ENCODE data around the gene LIMCH1.
"Not testable (repeated sequence)": the region's sequence is repeated elsewhere in the genome, so short reads cannot be mapped to it uniquely, and the experiment has no call there.

Gene LIMCH1

GRCh38 chr4:41642746-41643145 is 104.8 kb downstream of the LIMCH1 start:
- H3K4me3 ChIP-seq (ENCODE audit: low read length in 2 of 2); H3K27me3 ChIP-seq (ENCODE audit: control insufficient read depth in 1 of 2, insufficient read depth in 2 of 2, low read length in 2 of 2); H3K36me3 ChIP-seq (ENCODE audit: control insufficient read depth in 2 of 2, insufficient read depth in 2 of 2, low read length in 2 of 2); H3K9ac ChIP-seq (ENCODE audit: low read length in 2 of 2); H3K9me3 ChIP-seq (ENCODE audit: control insufficient read depth in 2 of 2, low read length in 2 of 2); H3K27ac ChIP-seq (ENCODE audit: low read length); H3K4me1 ChIP-seq (ENCODE audit: control insufficient read depth, insufficient read depth, low read length): not testable (repeated sequence)

DNA sequence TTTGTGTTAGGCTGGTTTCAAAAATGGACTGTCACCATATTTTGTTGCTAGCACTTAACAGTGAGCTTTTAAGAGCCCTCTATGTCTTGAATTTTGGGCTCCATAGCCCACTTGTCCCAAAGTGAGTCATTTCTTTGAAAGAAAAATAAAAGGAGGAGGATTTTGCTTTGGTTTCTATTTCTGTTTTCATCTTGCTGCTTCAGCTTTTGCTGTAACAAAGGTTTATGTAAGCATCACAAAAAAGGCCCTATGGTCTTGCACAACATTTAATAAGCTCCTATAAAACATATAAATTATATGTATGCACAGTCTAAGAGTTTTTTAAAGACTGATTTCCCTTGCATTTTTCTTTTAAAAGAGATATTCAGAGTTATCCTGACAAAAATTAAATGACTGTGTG is 105.4 kb downstream of the LIMCH1 start:
- H3K36me3 ChIP-seq (ENCODE audit: control insufficient read depth in 2 of 2, insufficient read depth in 2 of 2, low read length in 2 of 2), result peaks cover 0 to 3% of the 10 kb centered on the region in 2 donors
- H3K9ac ChIP-seq (ENCODE audit: low read length in 2 of 2), result no peak overlapping the region
- H3K4me3 ChIP-seq (ENCODE audit: low read length in 2 of 2), result no peak overlapping the region
- H3K27ac ChIP-seq (ENCODE audit: low read length), result no peak overlapping the region
- no peaks in the 10 kb centered on the region for H3K9me3 ChIP-seq (ENCODE audit: control insufficient read depth in 2 of 2, low read length in 2 of 2)
- peaks cover 6% of the 10 kb centered on the region for H3K4me1 ChIP-seq (ENCODE audit: control insufficient read depth, insufficient read depth, low read length)
- peaks cover 2 to 3% of the 10 kb centered on the region in 2 donors for H3K27me3 ChIP-seq (ENCODE audit: control insufficient read depth in 1 of 2, insufficient read depth in 2 of 2, low read length in 2 of 2)

DNA sequence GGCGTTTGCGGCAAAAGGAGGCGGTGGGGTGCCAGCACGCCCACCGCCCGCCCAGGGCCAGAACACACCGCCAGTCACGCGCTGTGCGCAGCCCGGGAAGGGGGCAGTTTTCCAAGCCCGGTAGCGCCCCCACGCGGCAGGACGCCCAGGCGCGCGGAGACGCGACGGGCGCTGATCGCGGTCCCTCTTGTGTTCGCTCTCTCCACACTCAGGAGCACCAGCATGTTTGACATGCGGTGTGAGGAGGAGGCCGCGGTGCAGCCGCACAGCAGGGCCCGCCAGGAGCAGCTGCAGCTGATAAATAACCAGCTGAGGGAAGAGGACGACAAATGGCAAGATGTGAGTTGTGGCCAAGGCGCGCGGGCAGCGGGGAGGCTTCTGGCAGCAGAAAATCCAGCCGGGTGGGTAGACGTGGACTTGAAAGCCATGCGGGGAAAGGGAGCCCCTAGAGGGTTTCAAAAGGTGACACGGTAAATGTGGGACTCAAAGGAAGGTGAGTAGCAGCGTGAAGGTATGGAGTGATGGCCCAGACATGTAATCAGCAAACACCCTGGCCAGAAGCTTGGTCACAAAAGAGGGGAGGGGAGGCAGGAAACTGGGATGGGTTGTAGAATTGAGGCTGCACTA is 106.4 kb downstream of the LIMCH1 start:
- Histone ChIP-seq H3K27me3 (ENCODE audit: control insufficient read depth in 1 of 2, insufficient read depth in 2 of 2, low read length in 2 of 2) (peaks cover 2 to 3% of the 10 kb centered on the region in 2 donors), H3K4me1 (ENCODE audit: control insufficient read depth, insufficient read depth, low read length) (peaks cover 6% of the 10 kb centered on the region), H3K9ac (ENCODE audit: low read length in 2 of 2) (no peak overlapping the region), H3K9me3 (ENCODE audit: control insufficient read depth in 2 of 2, low read length in 2 of 2) (no peaks in the 10 kb centered on the region), H3K36me3 (ENCODE audit: control insufficient read depth in 2 of 2, insufficient read depth in 2 of 2, low read length in 2 of 2) (peaks cover 0 to 3% of the 10 kb centered on the region in 2 donors), H3K27ac (ENCODE audit: low read length) (no peak overlapping the region), H3K4me3 (ENCODE audit: low read length in 2 of 2) (peak overlapping the region in 1 of 2 donors; percentile 52)

GRCh38 chr4:41644915-41645295 is 106.9 kb downstream of the LIMCH1 start:
- Histone ChIP-seq H3K27me3 (ENCODE audit: control insufficient read depth in 1 of 2, insufficient read depth in 2 of 2, low read length in 2 of 2) (peaks cover 2 to 3% of the 10 kb centered on the region in 2 donors), H3K36me3 (ENCODE audit: control insufficient read depth in 2 of 2, insufficient read depth in 2 of 2, low read length in 2 of 2) (peaks cover 0 to 3% of the 10 kb centered on the region in 2 donors), H3K9me3 (ENCODE audit: control insufficient read depth in 2 of 2, low read length in 2 of 2) (no peaks in the 10 kb centered on the region), H3K9ac (ENCODE audit: low read length in 2 of 2) (no peak overlapping the region), H3K4me3 (ENCODE audit: low read length in 2 of 2) (no peak overlapping the region), H3K27ac (ENCODE audit: low read length) (no peak overlapping the region), H3K4me1 (ENCODE audit: control insufficient read depth, insufficient read depth, low read length) (peaks cover 6% of the 10 kb centered on the region)

- no peak overlapping the region for H3K9ac ChIP-seq (ENCODE audit: low read length in 2 of 2)
- no peak overlapping the region for H3K4me3 ChIP-seq (ENCODE audit: low read length in 2 of 2)
- H3K27ac ChIP-seq (ENCODE audit: low read length), result no peak overlapping the region
- peaks cover 3% of the 10 kb centered on the region in 2 donors for H3K36me3 ChIP-seq (ENCODE audit: control insufficient read depth in 2 of 2, insufficient read depth in 2 of 2, low read length in 2 of 2)
- peaks cover 6% of the 10 kb centered on the region for H3K4me1 ChIP-seq (ENCODE audit: control insufficient read depth, insufficient read depth, low read length)
- H3K9me3 ChIP-seq (ENCODE audit: control insufficient read depth in 2 of 2, low read length in 2 of 2), result no peaks in the 10 kb centered on the region
- H3K27me3 ChIP-seq (ENCODE audit: control insufficient read depth in 1 of 2, insufficient read depth in 2 of 2, low read length in 2 of 2), result peaks cover 2 to 3% of the 10 kb centered on the region in 2 donors
Measured at GRCh38 chr4:41645728-41646390, 107.9 kb downstream of the LIMCH1 start.

- Histone ChIP-seq H3K9ac (ENCODE audit: low read length in 2 of 2) (no peak overlapping the region), H3K4me1 (ENCODE audit: control insufficient read depth, insufficient read depth, low read length) (peaks cover 6% of the 10 kb centered on the region), H3K9me3 (ENCODE audit: control insufficient read depth in 2 of 2, low read length in 2 of 2) (no peaks in the 10 kb centered on the region), H3K36me3 (ENCODE audit: control insufficient read depth in 2 of 2, insufficient read depth in 2 of 2, low read length in 2 of 2) (peaks cover 3% of the 10 kb centered on the region in 2 donors), H3K27me3 (ENCODE audit: control insufficient read depth in 1 of 2, insufficient read depth in 2 of 2, low read length in 2 of 2) (peaks cover 0 to 2% of the 10 kb centered on the region in 2 donors), H3K27ac (ENCODE audit: low read length) (no peak overlapping the region), H3K4me3 (ENCODE audit: low read length in 2 of 2) (no peak overlapping the region)
Measured at GRCh38 chr4:41646862-41647261, 108.9 kb downstream of the LIMCH1 start.

DNA sequence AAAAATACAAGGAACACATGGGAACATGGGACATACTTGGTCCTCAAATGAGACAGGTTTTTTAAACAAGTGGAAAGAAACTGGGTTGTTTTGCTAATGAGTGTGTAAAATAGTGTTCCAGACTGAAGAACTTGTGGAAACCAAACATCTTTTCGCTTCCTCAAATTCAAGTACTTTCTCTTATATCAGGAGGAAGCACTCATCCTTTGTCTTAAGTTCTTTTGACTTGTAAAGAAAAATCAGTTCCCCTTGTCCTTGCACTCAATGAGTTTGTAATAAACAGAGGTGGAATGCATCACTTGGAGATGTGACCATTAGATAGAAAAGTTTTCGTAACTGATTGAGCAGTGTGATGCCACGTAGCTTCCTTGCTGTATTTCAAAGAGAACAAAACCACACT is 109.4 kb downstream of the LIMCH1 start:
- Histone ChIP-seq H3K27me3 (ENCODE audit: control insufficient read depth in 1 of 2, insufficient read depth in 2 of 2, low read length in 2 of 2) (peaks cover 0 to 2% of the 10 kb centered on the region in 2 donors), H3K4me1 (ENCODE audit: control insufficient read depth, insufficient read depth, low read length) (peaks cover 6% of the 10 kb centered on the region), H3K27ac (ENCODE audit: low read length) (no peak overlapping the region), H3K9ac (ENCODE audit: low read length in 2 of 2) (no peak overlapping the region), H3K4me3 (ENCODE audit: low read length in 2 of 2) (no peak overlapping the region), H3K9me3 (ENCODE audit: control insufficient read depth in 2 of 2, low read length in 2 of 2) (no peaks in the 10 kb centered on the region), H3K36me3 (ENCODE audit: control insufficient read depth in 2 of 2, insufficient read depth in 2 of 2, low read length in 2 of 2) (peaks cover 3% of the 10 kb centered on the region in 2 donors)

GRCh38 chr4:41651150-41651549 is 113.2 kb downstream of the LIMCH1 start:
- H3K9me3 ChIP-seq (ENCODE audit: control insufficient read depth in 2 of 2, low read length in 2 of 2); H3K4me1 ChIP-seq (ENCODE audit: control insufficient read depth, insufficient read depth, low read length); H3K36me3 ChIP-seq (ENCODE audit: control insufficient read depth in 2 of 2, insufficient read depth in 2 of 2, low read length in 2 of 2); H3K27me3 ChIP-seq (ENCODE audit: control insufficient read depth in 1 of 2, insufficient read depth in 2 of 2, low read length in 2 of 2); H3K27ac ChIP-seq (ENCODE audit: low read length); H3K9ac ChIP-seq (ENCODE audit: low read length in 2 of 2); H3K4me3 ChIP-seq (ENCODE audit: low read length in 2 of 2): not testable (repeated sequence)

DNA sequence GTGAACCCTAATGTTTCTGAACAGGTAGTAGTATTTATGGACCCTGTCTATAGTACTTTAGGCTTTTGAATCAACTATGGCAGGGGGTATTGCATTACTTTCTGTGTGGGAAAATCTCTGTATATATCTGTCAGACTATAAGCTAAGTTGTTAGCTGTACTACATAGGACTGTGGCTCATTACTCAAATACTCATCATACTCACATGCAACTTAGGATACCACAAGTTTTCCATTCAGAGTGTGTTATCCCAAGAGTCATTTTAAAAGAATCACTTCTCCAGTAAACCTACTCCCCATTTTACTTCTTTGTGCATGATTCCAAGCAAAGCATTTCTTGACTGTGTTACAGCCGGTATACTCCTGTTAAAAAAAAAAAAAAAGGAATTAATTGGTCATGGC is 115.0 kb downstream of the LIMCH1 start:
- Histone ChIP-seq H3K9me3 (ENCODE audit: control insufficient read depth in 2 of 2, low read length in 2 of 2) (no peaks in the 10 kb centered on the region), H3K27ac (ENCODE audit: low read length) (no peak overlapping the region), H3K4me3 (ENCODE audit: low read length in 2 of 2) (no peak overlapping the region), H3K27me3 (ENCODE audit: control insufficient read depth in 1 of 2, insufficient read depth in 2 of 2, low read length in 2 of 2) (no peaks in the 10 kb centered on the region), H3K36me3 (ENCODE audit: control insufficient read depth in 2 of 2, insufficient read depth in 2 of 2, low read length in 2 of 2) (peaks cover under 1 to 3% of the 10 kb centered on the region in 2 donors), H3K4me1 (ENCODE audit: control insufficient read depth, insufficient read depth, low read length) (peaks cover 4% of the 10 kb centered on the region), H3K9ac (ENCODE audit: low read length in 2 of 2) (no peak overlapping the region)

DNA sequence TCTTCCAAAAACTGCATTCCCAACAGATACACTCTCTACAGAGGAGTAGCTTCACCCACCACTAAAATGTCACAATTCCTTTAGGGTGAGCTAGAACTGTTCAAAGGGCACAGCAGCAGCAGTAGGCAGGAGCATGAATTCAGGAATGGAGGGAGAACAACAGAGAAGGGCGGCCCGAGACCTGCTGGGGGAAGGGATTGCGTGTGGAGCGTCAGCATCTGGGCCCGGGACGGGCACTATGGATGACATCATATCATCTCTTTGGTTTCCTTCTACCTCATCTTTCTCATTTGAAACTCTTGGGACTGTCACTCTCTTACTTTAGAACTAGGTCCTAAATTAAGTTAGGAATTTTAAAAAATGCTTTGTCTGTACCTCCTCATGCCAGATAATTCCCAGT is 115.6 kb downstream of the LIMCH1 start:
- Histone ChIP-seq H3K27ac (ENCODE audit: low read length) (no peak overlapping the region), H3K9ac (ENCODE audit: low read length in 2 of 2) (no peak overlapping the region), H3K9me3 (ENCODE audit: control insufficient read depth in 2 of 2, low read length in 2 of 2) (no peaks in the 10 kb centered on the region), H3K27me3 (ENCODE audit: control insufficient read depth in 1 of 2, insufficient read depth in 2 of 2, low read length in 2 of 2) (no peaks in the 10 kb centered on the region), H3K4me3 (ENCODE audit: low read length in 2 of 2) (no peak overlapping the region), H3K4me1 (ENCODE audit: control insufficient read depth, insufficient read depth, low read length) (peaks cover 4% of the 10 kb centered on the region), H3K36me3 (ENCODE audit: control insufficient read depth in 2 of 2, insufficient read depth in 2 of 2, low read length in 2 of 2) (peaks cover 0 to 3% of the 10 kb centered on the region in 2 donors)

GRCh38 chr4:41655177-41655576 is 117.2 kb downstream of the LIMCH1 start:
- no peaks in the 10 kb centered on the region for H3K9me3 ChIP-seq (ENCODE audit: control insufficient read depth in 2 of 2, low read length in 2 of 2)
- H3K4me3 ChIP-seq (ENCODE audit: low read length in 2 of 2), result no peak overlapping the region
- no peaks in the 10 kb centered on the region for H3K27me3 ChIP-seq (ENCODE audit: control insufficient read depth in 1 of 2, insufficient read depth in 2 of 2, low read length in 2 of 2)
- no peak overlapping the region for H3K9ac ChIP-seq (ENCODE audit: low read length in 2 of 2)
- H3K4me1 ChIP-seq (ENCODE audit: control insufficient read depth, insufficient read depth, low read length), result peaks cover 4% of the 10 kb centered on the region
- H3K27ac ChIP-seq (ENCODE audit: low read length), result no peak overlapping the region
- peaks cover 0 to 3% of the 10 kb centered on the region in 2 donors for H3K36me3 ChIP-seq (ENCODE audit: control insufficient read depth in 2 of 2, insufficient read depth in 2 of 2, low read length in 2 of 2)

Measured in stomach smooth muscle (tissue), 2 donors.